IMR-90 (cell line): ENCODE measurements around the gene SLC26A8. TPM values are rescaled to one million over a fixed set of nuclear protein-coding genes. Genes with fewer than 3 reads are reported as not detected.

Experiments
- ATAC-seq: fragments of 200-7000 bp; cut with Tn5 transposase; 2 replicates; pipeline ENCODE4 v1.9.1; 2020; ENCODE audit warnings: low read depth, mild to moderate bottlenecking, moderate library complexity
- BruUV-seq: library from RNA; stranded (reverse); fragments of 400-500 nt; replicated peaks from 2 replicates; lab custom pipeline; 2021; lab: Mats Ljungman, UMichigan
- CTCF ChIA-PET: fragments of 300-600 bp; formaldehyde crosslinking; extraction: SDS; loops from one replicate; lab custom pipeline; 2021; ENCODE audit warnings: antibody characterized with exemption; lab: Yijun Ruan, JAX
- POLR2A ChIA-PET: fragments of 300-600 bp; sonication (Branson Sonifier 250); formaldehyde crosslinking; loops from one replicate; lab custom pipeline; 2022; ENCODE audit warnings: antibody characterized with exemption; ENCODE audit not compliant: unreplicated experiment; lab: Charles Lee
- DNase-seq: peaks from one replicate; pipeline ENCODE4 v3.0.0; 2013
- H2AFZ ChIP-seq: replicated peaks from 2 replicates; pipeline ENCODE3; 2013; ENCODE audit warnings: low read length, mild to moderate bottlenecking; ENCODE audit not compliant: poor library complexity
- H2AK5ac ChIP-seq: 2 replicates; pipeline ENCODE4 v1.6.1; 2013; ENCODE audit warnings: low read depth, low read length, inconsistent platforms
- H2AK9ac ChIP-seq: replicated peaks from 2 replicates; pipeline ENCODE3; 2013; ENCODE audit warnings: mild to moderate bottlenecking, low read depth, low read length, moderate library complexity; ENCODE audit not compliant: poor library complexity
- H2BK120ac ChIP-seq: 2 replicates; pipeline ENCODE4 v1.6.1; 2013; ENCODE audit warnings: low read depth, low read length, inconsistent platforms
- H2BK15ac ChIP-seq: 3 replicates; pipeline ENCODE4 v1.6.1; 2013; ENCODE audit warnings: low read depth, low read length, inconsistent platforms
- H2BK20ac ChIP-seq: 2 replicates; pipeline ENCODE4 v1.6.1; 2013; ENCODE audit warnings: low read depth, mild to moderate bottlenecking, inconsistent platforms, low read length, moderate library complexity
- H2BK5ac ChIP-seq: 2 replicates; pipeline ENCODE4 v1.6.1; 2013; ENCODE audit warnings: mild to moderate bottlenecking, low read depth, low read length, inconsistent platforms; ENCODE audit not compliant: poor library complexity, severe bottlenecking
- H3K14ac ChIP-seq: replicated peaks from 2 replicates; pipeline ENCODE4 v1.6.1; 2013; ENCODE audit warnings: low read depth, low read length, inconsistent platforms
- H3K18ac ChIP-seq: 2 replicates; pipeline ENCODE4 v1.6.1; 2013; ENCODE audit warnings: low read depth, low read length, control low read depth
- H3K23ac ChIP-seq: 2 replicates; pipeline ENCODE4 v1.6.1; 2013; ENCODE audit warnings: low read depth, low read length, inconsistent platforms
- H3K27ac ChIP-seq: 2 replicates; pipeline ENCODE4 v1.5.1; 2013; ENCODE audit warnings: mild to moderate bottlenecking, control low read depth, low read length; ENCODE audit not compliant: insufficient read depth
- H3K27me3 ChIP-seq: 2 replicates; pipeline ENCODE4 v1.6.1; 2013; ENCODE audit warnings: low read length; ENCODE audit not compliant: control insufficient read depth, insufficient read depth
- H3K36me3 ChIP-seq: 2 replicates; pipeline ENCODE4 v1.6.1; 2013; ENCODE audit warnings: low read length, mixed read lengths; ENCODE audit not compliant: control insufficient read depth, insufficient read depth
- H3K4ac ChIP-seq: 2 replicates; pipeline ENCODE4 v1.6.1; 2013; ENCODE audit warnings: low read depth, low read length, inconsistent platforms
- H3K4me1 ChIP-seq: 2 replicates; pipeline ENCODE4 v1.6.1; 2013; ENCODE audit warnings: low read length, mixed read lengths; ENCODE audit not compliant: control insufficient read depth, insufficient read depth
- H3K4me2 ChIP-seq: 2 replicates; pipeline ENCODE4 v1.6.1; 2013; ENCODE audit warnings: low read depth, mild to moderate bottlenecking, control low read depth, low read length, moderate library complexity
- H3K4me3 ChIP-seq: 2 replicates; pipeline ENCODE4 v1.5.1; 2013; ENCODE audit warnings: low read depth, mild to moderate bottlenecking, control low read depth, low read length, moderate library complexity; ENCODE audit not compliant: insufficient read depth
- H3K56ac ChIP-seq: 2 replicates; pipeline ENCODE4 v1.6.1; 2013; ENCODE audit warnings: low read length, inconsistent platforms; ENCODE audit not compliant: insufficient read depth; ENCODE audit errors: extremely low read depth
- H3K79me1 ChIP-seq, 2 experiments: 2 replicates each; pipeline ENCODE4 v1.6.1; 2013; ENCODE audit warnings: low read length in 2 of 2, inconsistent platforms in 1 of 2, low read depth in 1 of 2
- H3K9ac ChIP-seq: 2 replicates; pipeline ENCODE4 v1.6.1; 2013; ENCODE audit warnings: low read depth, low read length, control low read depth
- H3K9me1 ChIP-seq: 2 replicates; pipeline ENCODE4 v1.6.1; 2013; ENCODE audit warnings: low read length, inconsistent platforms; ENCODE audit not compliant: insufficient read depth
- H3K9me3 ChIP-seq: 2 replicates; pipeline ENCODE4 v1.6.1; 2013; ENCODE audit warnings: low read length; ENCODE audit not compliant: control insufficient read depth, insufficient read depth
- H4K20me1 ChIP-seq: 2 replicates; pipeline ENCODE4 v1.6.1; 2013; ENCODE audit warnings: low read length, inconsistent platforms; ENCODE audit not compliant: insufficient read depth
- H4K5ac ChIP-seq: 2 replicates; pipeline ENCODE4 v1.6.1; 2013; ENCODE audit warnings: mild to moderate bottlenecking, low read depth, low read length, control low read depth
- H4K8ac ChIP-seq, 2 experiments: 2 replicates each; pipeline ENCODE4 v1.6.1; 2013; ENCODE audit warnings: low read depth in 2 of 2, low read length in 2 of 2, control low read depth in 1 of 2, inconsistent platforms in 1 of 2
- H4K91ac ChIP-seq: 2 replicates; pipeline ENCODE4 v1.6.1; 2013; ENCODE audit warnings: low read depth, low read length, inconsistent platforms; ENCODE audit not compliant: insufficient read depth
- RCOR1 ChIP-seq: IDR thresholded peaks from 2 replicates; pipeline ENCODE4 v1.6.1; 2012; ENCODE audit warnings: mild to moderate bottlenecking, low read length, improper control_type of control experiment; ENCODE audit not compliant: insufficient replicate concordance
- SMC3 ChIP-seq: fragments of 150-350 bp; IDR thresholded peaks from 2 replicates; pipeline ENCODE4 v1.6.1; 2016; ENCODE audit warnings: low read depth, mild to moderate bottlenecking, antibody characterized with exemption, low read length, moderate library complexity
- WGBS, 2 experiments: methylation state at CpG; one replicate each; pipeline versions ENCODE4 v1.1.5 to v1.1.7; 2013; ENCODE audit warnings: missing lambda C conversion rate in 2 of 2; ENCODE audit not compliant: insufficient read length in 1 of 2; ENCODE audit errors: extremely low coverage in 2 of 2; 5-methylcytosine and 5-hydroxymethylcytosine counted together
- dilution Hi-C: fragments of 300-500 bp; cut with HindIII; formaldehyde crosslinking; loops from one replicate; pipeline ENCODE4 v1.14.3; 2018; ENCODE audit warnings: low sequenced_read_pairs; ENCODE audit not compliant: unreplicated experiment
- in situ Hi-C: fragments of 300-500 bp; cut with MboI; formaldehyde crosslinking; loops from 3 replicates; pipeline ENCODE4 v1.14.3; 2019; ENCODE audit warnings: low sequenced_read_pairs, inconsistent platforms, mixed read lengths
- intact Hi-C: fragments of 100-400 bp; cut with micrococcal nuclease; formaldehyde crosslinking; loops from 2 replicates; pipeline ENCODE4 v1.10.0; 2022
- polyA plus RNA-seq, 3 experiments: library from polyadenylated mRNA; depleted of rRNA; stranded (reverse); fragments of >200 nt; gene quantifications; 2 replicates each; pipeline ENCODE4 v1.2.3, GENCODE V29; 2012; ENCODE audit warnings: low replicate concordance in 1 of 3
- total RNA-seq: library from RNA; depleted of rRNA; stranded (reverse); fragments of >200 nt; gene quantifications from 2 replicates; pipeline ENCODE4 v1.2.3, GENCODE V29; 2012

SLC26A8 gene
- total and polyA plus RNA-seq, 2 of the 4 experiments (the other 2 are of a cell fraction): 0.07 TPM; not detected in 1

DNA sequence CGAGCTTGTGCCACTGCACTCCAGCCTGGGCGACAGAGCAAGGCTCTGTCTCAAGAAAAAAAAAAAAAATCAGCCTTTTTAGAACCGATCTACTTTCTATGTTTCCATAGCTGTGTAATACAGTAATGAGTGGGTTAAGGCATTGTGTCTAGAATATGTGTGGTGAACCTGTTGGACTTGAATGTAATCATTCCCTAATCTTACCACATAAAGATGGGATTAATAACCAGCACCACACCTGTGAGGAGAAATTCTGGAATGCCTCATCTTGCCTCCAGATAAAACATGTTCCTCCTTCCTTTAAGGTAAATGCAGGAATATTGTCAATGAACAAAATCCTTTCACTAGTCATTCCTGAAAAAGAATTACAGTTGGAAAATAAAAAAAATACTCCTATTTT lies 46.8 kb upstream of the SLC26A8 start:
- no peak overlapping the region for H2BK20ac ChIP-seq

More for the DNA sequence above, 46.8 kb upstream of the SLC26A8 start:
- TF ChIP-seq RCOR1 (no peak), SMC3 (no peak)
- Histone ChIP-seq H4K5ac (no peak overlapping the region), H2AK9ac (no peak overlapping the region), H2BK5ac (no peak overlapping the region), H3K4me1 (no peaks in the 10 kb centered on the region), H2AFZ (no peak overlapping the region), H3K18ac (no peak overlapping the region), H3K79me1 (peaks cover 17 to 60% of the 10 kb centered on the region in 2 experiments), H3K9me1 (peaks cover 2% of the 10 kb centered on the region; the same call in 1 of the 2 replicates), H2AK5ac (no peak overlapping the region), H3K36me3 (peaks cover 3% of the 10 kb centered on the region), H4K20me1 (peaks cover 48% of the 10 kb centered on the region), H3K56ac (no peak overlapping the region), H3K9me3 (no peaks in the 10 kb centered on the region), H2BK120ac (no peak overlapping the region), H3K4me2 (no peak overlapping the region), H4K91ac (no peak overlapping the region), H3K9ac (no peak overlapping the region), H2BK15ac (no peak overlapping the region), H3K27me3 (no peaks in the 10 kb centered on the region), H3K4ac (no peak overlapping the region), H3K14ac (no peak overlapping the region), H3K23ac (no peak overlapping the region), H3K27ac (no peak overlapping the region), H3K4me3 (no peak overlapping the region), H4K8ac (no peak overlapping the region)
- no CpG with 5 or more reads among the region's 3 CpGs for WGBS, 2 experiments
- ChIA-PET CTCF (no interaction called here), POLR2A (no interaction called here)
- no TSS peak for BruUV-seq
- in situ Hi-C loops: no loop called here
- intact Hi-C loops: no loop called here
- DNase-seq (no peak), ATAC-seq (no peak)
- dilution Hi-C loops: no loop called here
